HG02571 (cell line): ENCODE results near the gene U2AF2.
"Not testable (repeated sequence)": the region's sequence is repeated elsewhere in the genome, so short reads cannot be mapped to it uniquely, and the experiment has no call there.

Experiments used
- ATAC-seq: cut with Tn5 transposase; IDR thresholded peaks from one replicate; pipeline ENCODE4 v1.9.1; 2021; ENCODE audit warnings: mild to moderate bottlenecking, moderate library complexity; ENCODE audit not compliant: unreplicated experiment

Gene U2AF2

DNA sequence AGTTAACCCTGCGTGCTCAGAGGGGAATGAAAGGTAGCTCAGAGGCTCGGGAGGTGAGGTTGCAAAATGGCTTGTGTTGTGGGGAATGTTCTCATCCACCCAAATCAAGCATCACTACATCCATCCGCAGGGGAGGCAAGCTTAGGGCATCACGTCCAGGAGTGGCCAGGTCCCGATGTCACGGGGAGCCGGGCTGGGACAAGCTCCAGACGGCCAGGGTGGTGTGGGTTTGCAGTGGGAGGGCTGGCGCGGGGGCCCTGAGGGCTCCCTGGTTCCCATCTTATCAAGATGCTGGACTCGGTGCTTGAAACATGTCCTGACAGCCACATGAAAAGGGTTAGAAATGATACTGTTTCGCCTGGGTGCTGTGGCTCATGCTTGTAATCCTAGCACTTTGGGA lies 46.0 kb downstream of the U2AF2 start:
- ATAC-seq = no peak

DNA sequence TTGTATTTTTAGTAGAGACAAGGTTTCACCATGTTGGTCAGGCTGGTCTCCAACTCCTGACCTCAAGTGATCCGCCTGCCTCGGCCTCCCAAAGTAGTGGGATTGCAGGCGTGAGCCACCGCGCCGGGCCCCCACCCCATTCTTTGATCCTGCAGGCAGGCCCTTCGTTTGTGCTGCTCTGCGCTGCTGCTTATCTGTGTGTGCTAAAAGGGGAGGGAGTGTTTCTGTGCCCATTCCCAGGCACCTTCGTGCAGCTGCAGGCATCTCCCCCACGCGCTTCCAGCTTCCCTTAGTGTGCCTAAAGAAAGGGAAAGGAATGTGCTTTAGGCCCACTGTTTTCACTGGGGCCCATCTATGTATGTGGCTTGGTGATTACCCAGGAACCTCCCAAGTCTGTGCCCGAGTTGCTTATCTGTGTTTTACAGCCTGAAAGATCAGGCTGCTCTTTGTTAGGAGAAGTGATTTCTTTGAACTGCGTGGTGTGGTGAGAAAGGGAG lies 47.3 kb downstream of the U2AF2 start:
- no peak for ATAC-seq

DNA sequence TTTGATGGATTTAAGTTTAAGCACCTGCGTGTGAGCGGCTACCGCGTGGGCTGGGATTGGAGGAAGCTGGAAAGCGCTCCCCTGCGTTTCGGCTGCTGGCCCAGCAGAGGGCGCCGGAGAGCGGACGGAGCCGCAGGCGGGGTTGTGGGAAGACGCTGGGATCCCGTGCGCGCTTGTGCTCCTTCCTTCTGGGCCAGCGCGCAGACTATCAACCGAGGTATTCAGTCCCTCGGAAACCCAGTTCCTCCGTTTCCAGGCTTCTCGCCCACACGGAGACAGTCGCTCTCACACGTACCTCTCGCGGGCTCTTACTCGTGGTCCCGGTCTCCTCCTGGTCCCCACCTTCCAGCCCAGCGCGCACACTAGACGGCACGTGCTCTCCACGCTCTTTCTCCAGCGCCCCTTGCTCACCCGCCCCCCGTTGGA lies 49.0 kb downstream of the U2AF2 start:
- no peak for ATAC-seq

DNA sequence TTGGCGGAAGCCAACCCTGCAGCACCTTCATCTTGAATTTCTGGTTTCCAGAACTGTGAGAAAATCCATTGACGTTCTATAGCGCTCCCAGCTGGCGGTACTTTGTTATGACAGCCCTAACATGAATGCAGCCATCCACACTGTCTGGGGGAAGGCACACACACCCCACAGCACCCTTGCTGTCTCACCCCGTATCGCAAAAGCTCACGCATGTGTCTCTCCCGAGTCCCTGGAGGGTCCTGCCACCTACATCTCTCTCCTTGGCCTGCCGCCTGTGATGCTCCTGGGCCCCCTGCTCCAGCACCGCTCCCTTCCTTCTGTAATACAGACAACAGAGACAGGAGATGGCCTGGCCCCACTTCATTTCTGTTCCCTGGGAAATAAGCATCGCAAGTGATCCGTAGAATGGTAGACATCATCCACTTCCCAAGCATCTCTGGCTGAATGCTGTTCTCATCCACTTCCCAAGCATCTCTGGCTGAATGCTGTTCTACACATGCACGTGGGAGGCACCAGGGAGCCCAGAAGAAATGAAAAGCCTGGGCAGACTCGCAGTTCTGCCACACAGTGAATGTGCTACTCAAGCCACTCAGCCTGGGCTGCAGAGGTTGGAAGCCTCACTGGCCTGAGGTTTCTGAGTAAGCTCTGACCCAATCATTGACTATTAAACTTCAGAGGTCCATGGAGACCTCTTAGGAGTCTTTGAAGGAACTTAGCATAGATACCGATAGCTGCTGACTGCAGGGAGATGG lies 49.8 kb downstream of the U2AF2 start:
- no peak for ATAC-seq

DNA sequence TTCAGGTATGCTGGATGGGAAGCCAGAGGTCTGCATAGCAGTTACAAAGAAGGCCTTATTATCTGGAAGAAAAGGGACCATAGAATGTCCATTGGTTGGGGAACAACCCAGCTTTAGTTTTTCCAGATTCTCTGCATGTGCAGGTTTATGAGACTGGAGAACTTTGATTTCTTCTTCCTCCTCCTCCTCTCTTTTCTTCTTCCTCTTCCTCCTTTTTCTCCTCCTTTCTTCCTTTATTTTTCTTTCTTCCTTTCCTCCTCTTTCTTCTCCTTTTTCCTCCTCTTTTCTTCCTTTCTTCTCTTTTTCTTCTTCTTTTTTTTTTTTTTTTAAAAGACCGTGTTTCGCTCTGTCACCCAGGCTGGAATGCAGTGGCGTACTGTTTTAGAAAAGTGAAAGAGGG lies 51.1 kb downstream of the U2AF2 start:
- no peak for ATAC-seq

DNA sequence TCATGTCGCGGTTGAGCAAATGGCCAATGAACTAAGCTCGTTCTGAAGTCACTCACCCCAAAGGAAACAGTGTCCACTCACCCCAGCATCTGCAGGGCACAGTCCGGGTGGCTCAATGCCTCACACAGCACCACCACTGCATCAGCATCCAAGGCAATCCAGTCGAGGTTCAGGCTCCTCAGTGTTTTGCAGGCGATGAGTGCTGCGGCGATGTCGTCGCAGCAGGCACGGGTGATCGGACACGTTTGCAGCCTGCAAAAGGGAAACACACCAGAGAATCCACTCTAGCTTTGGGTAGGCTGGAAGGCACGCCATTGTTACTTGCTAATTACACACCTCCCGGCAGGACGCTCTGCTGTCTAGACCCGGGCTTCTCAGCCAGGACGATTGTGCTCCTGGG lies 56.9 kb downstream of the U2AF2 start:
- no peak for ATAC-seq

DNA sequence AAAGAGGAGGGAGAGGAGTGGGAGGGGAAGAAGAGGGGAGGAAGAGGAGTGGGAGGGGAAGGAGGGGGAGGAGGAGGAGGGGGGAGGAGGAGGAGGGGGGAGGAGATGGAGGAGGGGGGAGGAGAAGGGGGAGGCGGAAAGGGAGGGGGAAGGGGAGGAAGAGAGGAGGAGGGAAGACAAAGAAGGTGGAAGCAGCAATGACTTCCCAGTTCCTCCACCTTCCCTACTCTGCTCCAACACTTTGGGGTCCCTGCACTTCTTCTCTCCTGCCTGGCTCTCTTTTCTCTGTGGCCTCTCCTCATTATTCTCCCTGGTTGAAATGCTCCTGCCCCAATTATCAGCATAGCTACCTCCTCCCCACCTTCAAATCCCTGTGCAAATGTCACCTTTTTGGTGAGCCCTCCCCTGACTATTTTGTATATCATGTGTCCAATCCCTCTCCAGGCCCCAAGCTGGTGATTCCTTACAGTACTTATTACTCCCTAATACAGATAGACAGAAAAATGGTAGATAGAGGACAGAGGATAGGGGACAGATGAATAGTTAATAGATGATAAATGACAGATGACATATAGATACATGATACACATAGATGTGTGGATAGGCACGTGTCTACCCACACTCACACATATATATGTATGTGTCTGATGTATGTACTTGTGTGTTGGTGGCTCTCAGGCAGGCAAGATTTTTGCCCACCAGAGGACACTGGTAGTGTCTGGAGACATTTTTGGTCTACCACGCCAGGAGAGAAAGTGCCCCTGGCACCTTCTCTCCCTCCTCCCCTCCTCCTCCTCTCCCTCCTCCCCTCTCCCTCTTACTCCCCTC lies 58.2 kb downstream of the U2AF2 start:
- no peak for ATAC-seq

DNA sequence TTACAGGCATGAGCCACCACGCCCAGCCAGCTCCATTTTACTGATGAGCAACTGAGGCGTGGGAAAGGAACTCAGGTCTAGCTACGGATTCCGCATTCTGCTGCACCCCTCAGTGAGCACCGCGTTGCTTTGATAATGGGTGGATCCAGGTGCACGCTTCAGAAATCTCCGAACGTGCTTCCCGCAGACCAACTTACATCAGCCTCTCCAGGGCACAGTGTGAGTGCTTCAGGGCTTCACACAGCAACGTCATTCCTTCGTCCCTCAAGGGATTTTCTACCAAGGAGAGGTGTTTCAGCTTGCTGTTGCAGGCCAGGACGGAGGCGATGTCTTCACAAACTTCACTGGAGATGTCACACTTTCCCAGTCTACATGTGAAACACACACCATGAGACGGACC lies 61.7 kb downstream of the U2AF2 start:
- ATAC-seq = no peak

DNA sequence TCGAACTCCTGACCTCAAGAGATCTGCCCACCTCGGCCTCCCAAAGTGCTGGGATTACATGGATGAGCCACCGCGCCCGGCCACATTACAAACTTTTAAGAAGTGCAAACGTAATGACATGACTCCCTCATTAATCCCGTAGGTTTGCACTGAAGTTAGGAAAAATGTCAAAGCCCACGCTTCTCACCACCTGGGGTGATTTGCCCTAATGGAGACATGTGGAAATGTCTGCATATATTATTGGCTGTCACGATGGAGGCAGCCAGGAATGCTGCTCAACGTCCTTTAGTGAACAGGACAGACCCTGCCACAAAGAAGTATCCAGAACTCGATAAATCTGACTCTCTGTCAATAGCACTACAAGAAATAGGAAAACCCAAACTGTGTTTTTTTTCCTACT lies 62.4 kb downstream of the U2AF2 start:
- no peak for ATAC-seq

DNA sequence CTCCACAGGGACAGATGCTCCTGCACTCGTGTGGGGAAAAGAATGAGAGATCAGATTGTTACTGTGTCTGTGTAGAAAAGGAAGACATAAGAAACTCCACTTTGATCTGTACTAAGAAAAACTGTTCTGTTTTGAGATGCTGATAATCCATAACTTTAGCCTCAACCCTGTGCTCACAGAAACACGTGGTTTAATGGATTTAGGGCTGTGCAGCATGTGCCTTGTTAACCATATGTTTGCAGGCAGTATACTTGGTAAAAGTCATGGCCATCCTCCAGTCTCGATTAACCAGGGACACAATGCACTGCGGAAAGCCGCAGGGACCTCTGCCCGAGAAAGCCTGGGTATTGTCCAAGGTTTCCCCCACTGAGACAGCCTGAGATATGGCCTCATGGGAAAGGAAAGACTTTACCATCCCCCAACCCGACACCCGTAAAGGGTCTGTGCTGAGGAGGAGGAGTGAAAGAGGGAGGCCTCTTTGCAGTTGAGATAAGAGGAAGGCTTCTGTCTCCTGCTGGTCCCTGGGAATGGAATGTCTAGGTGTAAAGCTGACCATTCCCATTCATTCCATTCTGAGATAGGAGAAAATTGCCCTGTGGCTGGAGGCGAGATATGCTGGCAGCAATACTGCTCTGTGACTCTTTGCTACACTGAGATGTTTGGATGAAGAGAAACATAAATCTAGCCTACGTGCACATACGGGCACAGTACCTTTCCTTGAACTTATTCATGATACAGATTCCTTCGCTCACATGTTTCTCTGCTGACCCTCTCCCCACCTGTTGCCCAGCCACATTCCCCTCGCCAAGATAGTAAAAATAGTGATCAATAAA lies 63.3 kb downstream of the U2AF2 start:
- ATAC-seq = not testable (repeated sequence)

DNA sequence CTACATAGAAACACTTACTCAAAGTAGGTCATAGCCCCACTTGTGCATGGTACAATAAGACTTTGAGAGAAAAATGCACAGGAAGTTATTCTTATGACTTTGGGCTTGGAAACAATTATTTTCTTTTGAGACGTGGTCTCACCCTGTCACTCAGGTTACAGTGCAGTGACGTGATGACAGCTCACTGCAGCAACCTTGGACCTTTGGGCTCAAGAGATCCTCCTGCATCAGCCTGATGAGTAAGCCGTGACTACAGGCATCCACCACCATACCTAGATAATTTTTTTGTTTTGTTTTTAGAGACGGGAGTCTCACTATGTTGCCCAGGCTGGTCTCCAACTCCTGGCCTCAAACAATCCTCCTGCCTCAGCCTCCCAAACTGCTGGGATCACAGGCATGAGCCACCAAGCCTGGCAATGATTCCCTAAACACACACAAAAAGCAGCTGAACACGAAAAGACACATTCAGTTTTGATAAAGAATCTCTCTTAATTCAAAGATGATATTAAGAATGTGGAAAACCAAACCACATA lies 65.4 kb downstream of the U2AF2 start:
- ATAC-seq = no peak

DNA sequence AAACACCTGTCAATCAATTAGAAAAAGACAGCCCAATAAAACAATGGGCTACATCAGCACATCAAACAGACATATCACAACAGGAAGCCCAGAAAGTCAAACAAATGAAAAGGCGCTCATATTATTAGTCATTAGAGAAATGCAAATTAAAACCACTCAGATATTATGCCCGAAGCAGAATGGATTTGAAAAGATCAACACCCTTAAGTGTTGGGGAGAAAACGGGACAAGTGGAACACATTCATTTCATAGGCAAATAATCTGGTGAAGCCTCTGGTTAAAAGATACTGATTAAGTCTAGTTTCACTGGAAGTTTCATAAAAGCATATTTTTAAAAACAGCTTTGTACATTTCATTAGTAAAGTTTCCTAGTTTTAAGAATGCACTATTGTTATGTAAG lies 66.0 kb downstream of the U2AF2 start:
- ATAC-seq = no peak

DNA sequence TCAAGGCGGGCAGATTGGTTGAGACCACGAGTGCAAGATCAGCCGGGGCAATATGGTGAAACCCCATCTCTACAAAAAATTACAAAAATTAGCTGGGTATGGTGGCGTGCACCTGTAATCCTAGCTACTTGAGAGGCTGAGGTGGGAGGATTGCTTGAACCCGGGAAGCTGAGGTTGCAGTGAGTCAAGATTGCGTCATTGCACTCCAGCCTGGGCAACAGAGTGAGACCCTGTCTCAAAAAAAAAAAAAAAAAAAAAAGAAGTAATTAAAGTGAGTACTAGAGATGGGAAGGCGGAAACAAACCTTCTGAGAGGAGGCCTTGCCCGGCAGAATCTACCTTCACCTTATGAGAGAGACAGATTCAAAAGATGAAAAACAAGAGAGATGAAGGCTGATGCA lies 68.7 kb downstream of the U2AF2 start:
- ATAC-seq = no peak
